ENCODE data around the gene CMTR1.

The CMTR1 gene, protein sequence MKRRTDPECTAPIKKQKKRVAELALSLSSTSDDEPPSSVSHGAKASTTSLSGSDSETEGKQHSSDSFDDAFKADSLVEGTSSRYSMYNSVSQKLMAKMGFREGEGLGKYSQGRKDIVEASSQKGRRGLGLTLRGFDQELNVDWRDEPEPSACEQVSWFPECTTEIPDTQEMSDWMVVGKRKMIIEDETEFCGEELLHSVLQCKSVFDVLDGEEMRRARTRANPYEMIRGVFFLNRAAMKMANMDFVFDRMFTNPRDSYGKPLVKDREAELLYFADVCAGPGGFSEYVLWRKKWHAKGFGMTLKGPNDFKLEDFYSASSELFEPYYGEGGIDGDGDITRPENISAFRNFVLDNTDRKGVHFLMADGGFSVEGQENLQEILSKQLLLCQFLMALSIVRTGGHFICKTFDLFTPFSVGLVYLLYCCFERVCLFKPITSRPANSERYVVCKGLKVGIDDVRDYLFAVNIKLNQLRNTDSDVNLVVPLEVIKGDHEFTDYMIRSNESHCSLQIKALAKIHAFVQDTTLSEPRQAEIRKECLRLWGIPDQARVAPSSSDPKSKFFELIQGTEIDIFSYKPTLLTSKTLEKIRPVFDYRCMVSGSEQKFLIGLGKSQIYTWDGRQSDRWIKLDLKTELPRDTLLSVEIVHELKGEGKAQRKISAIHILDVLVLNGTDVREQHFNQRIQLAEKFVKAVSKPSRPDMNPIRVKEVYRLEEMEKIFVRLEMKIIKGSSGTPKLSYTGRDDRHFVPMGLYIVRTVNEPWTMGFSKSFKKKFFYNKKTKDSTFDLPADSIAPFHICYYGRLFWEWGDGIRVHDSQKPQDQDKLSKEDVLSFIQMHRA

DNA sequence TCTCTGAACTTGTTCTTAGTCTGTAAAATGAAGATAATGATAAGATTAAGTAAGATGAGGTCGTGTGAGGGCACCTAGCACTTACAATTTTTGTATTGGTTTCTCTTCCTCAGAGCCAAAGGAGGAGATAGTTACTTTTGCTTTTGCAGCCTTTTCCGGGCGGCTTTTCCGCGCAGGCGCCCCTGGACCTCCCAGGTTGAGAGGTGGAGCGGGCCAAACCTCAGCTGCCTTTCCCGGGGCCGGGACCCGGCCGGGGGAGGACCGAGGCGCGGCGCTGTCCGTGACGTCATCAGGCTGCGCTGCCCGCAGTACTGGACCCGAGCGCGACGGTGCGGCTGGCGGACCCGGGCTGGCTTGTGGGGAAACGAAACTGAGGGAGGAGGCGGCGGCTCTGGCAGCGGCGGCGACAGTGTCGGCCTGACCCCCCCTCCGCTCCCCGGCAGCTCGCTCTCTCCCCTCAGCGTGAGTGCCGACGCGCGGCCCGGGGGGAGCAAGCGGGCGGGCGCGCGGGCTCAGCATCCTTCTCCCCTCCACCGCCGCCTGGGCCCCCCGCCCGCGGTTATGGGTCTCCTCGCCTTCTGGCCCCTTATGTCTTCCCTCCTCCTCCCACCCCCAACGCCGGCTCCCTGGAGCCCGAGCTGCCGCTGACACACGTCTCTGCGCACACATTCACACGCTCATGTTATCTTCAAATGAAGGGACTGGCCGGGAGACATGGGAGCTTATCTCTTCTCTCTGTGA lies at the start of gene CMTR1:
TSS of gene CMTR1 (plus strand) at position 306 of the 741 bp plus-strand sequence. CDS start 2,409 bp downstream, outside the sequence.
- peak; percentile 76 for DNase-seq (ENCODE audit: low read depth, low spot score)

DNA sequence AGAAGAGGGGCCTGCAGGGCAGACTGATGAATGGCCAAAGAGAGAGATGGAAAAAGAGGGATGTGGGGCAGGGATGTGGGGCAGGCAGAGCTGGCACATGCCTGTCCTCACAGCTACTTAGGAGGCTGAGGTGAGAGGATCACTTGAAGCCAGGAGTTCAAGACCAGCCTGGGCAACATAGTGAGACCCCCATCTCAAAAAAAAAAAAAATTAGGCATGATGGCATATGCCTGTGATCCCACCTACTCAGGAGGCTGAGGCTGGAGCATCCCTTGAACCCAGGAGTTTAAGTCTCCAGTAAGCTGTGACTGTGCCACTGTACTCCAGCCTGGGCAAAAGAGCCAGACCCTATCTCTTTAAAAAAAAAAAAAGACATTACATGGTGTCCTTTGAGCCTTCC lies 44.4 kb upstream of the CMTR1 start:
- Histone ChIP-seq H3K36me3 (ENCODE audit: insufficient read depth, insufficient read length, low read length) (peaks cover 55% of the 10 kb centered on the region), H3K4me3 (ENCODE audit: insufficient read length, low read depth) (no peak overlapping the region), H3K27me3 (ENCODE audit: insufficient read depth, insufficient read length) (no peaks in the 10 kb centered on the region), H3K9ac (ENCODE audit: insufficient read length, low read depth) (no peak overlapping the region), H3K4me1 (ENCODE audit: insufficient read depth, insufficient read length) (no peaks in the 10 kb centered on the region), H3K9me3 (ENCODE audit: insufficient read depth, low read length) (no peaks in the 10 kb centered on the region)
- DNase-seq (ENCODE audit: low read depth, low spot score), result no peak
- no peak for TF ChIP-seq YY1 (IDR thresholded peaks at IDR 0.05; ENCODE audit: insufficient read depth, insufficient read length)
- no peak for TF ChIP-seq ZNF274 (IDR thresholded peaks at IDR 0.05; ENCODE audit: low read depth, low read length)
- TF ChIP-seq SUZ12 (IDR thresholded peaks at IDR 0.05; ENCODE audit: extremely low read depth, insufficient read depth, insufficient read length), result no peak

More for the DNA sequence above, at the start of gene CMTR1:
- Histone ChIP-seq H3K4me3 (ENCODE audit: insufficient read length, low read depth) (peak within 1 kb of the TSS; percentile 76), H3K4me1 (ENCODE audit: insufficient read depth, insufficient read length) (peaks cover 2% of the 10 kb centered on the region), H3K9ac (ENCODE audit: insufficient read length, low read depth) (peak within 1 kb of the TSS; percentile 85), H3K9me3 (ENCODE audit: insufficient read depth, low read length) (no peaks in the 10 kb centered on the region), H3K27me3 (ENCODE audit: insufficient read depth, insufficient read length) (no peaks in the 10 kb centered on the region), H3K36me3 (ENCODE audit: insufficient read depth, insufficient read length, low read length) (peaks cover 22% of the 10 kb centered on the region)
- TF ChIP-seq YY1 (IDR thresholded peaks at IDR 0.05; ENCODE audit: insufficient read depth, insufficient read length) (no peak), SUZ12 (IDR thresholded peaks at IDR 0.05; ENCODE audit: extremely low read depth, insufficient read depth, insufficient read length) (no peak), ZNF274 (IDR thresholded peaks at IDR 0.05; ENCODE audit: low read depth, low read length) (no peak)

DNA sequence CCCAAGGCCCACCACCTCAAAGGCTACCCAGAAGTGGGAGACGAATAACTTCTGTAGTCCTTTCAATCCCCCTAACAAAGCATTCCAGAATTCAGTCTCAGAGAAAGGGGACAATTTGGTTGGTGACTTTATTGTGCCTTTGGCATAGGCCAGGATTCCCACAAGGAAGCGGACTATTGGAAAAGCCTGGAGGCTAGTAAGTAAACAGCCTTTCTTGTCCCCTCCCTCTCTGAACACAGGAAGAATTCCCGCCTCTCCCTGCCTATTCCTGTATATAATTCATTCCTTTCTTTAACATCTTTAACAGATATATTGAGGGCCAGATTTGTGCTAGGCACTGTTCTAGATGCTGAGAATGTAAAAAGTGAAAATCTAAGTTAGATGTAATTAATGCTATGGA lies 43.2 kb upstream of the CMTR1 start:
- no peaks in the 10 kb centered on the region for H3K4me1 ChIP-seq (ENCODE audit: insufficient read depth, insufficient read length)
- H3K4me3 ChIP-seq (ENCODE audit: insufficient read length, low read depth), result no peak overlapping the region
- no peak for DNase-seq (ENCODE audit: low read depth, low spot score)
- H3K9me3 ChIP-seq (ENCODE audit: insufficient read depth, low read length), result no peaks in the 10 kb centered on the region
- H3K36me3 ChIP-seq (ENCODE audit: insufficient read depth, insufficient read length, low read length), result peaks cover 47% of the 10 kb centered on the region
- H3K9ac ChIP-seq (ENCODE audit: insufficient read length, low read depth), result no peak overlapping the region
- no peaks in the 10 kb centered on the region for H3K27me3 ChIP-seq (ENCODE audit: insufficient read depth, insufficient read length)
- no peak for TF ChIP-seq SUZ12 (IDR thresholded peaks at IDR 0.05; ENCODE audit: extremely low read depth, insufficient read depth, insufficient read length)
- no peak for TF ChIP-seq ZNF274 (IDR thresholded peaks at IDR 0.05; ENCODE audit: low read depth, low read length)
- TF ChIP-seq YY1 (IDR thresholded peaks at IDR 0.05; ENCODE audit: insufficient read depth, insufficient read length), result no peak

DNA sequence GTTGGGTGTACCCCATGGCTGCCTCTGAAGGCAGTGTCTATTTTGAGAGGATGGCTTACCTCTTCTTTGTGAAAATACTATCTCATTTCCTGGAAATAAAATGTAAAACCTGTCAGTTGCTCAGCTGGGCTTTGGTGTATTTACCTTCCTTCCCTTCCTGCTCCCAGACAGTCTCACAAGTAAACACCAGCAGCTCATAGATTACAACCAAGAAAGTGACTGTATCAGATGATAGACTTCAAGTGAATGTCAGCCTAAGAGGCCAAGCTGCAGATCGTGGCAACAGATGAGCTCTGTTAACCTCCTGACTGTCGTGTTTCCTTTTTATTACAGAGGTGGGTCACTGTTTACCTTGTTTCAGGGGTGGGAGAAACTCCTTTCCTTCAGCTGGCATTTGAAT lies 41.9 kb upstream of the CMTR1 start:
- peaks cover 43% of the 10 kb centered on the region for H3K36me3 ChIP-seq (ENCODE audit: insufficient read depth, insufficient read length, low read length)
- no peak for DNase-seq (ENCODE audit: low read depth, low spot score)
- no peaks in the 10 kb centered on the region for H3K9me3 ChIP-seq (ENCODE audit: insufficient read depth, low read length)
- TF ChIP-seq YY1 (IDR thresholded peaks at IDR 0.05; ENCODE audit: insufficient read depth, insufficient read length), result no peak
- no peak for TF ChIP-seq ZNF274 (IDR thresholded peaks at IDR 0.05; ENCODE audit: low read depth, low read length)
- TF ChIP-seq SUZ12 (IDR thresholded peaks at IDR 0.05; ENCODE audit: extremely low read depth, insufficient read depth, insufficient read length), result no peak
- no peak overlapping the region for H3K4me3 ChIP-seq (ENCODE audit: insufficient read length, low read depth)
- H3K9ac ChIP-seq (ENCODE audit: insufficient read length, low read depth), result no peak overlapping the region
- H3K4me1 ChIP-seq (ENCODE audit: insufficient read depth, insufficient read length), result no peaks in the 10 kb centered on the region
- no peaks in the 10 kb centered on the region for H3K27me3 ChIP-seq (ENCODE audit: insufficient read depth, insufficient read length)

DNA sequence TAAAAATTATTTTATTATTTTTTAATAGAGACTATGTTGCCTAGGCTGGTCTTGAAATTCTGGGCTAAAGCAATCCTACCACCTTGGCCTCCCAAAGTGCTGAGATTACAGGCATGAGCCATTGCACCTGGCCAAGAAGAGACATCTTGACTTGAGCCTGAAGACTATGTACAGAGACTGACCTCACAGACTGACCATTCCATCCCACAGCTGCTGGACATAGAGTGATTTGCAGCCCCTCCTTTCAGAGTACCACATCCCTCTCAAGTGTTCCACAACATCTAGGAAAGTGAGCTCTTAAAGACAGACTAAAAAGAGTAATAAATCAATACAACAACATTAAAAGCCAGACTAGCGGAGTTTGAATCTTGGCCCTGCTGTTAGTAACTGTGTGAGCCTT lies 40.2 kb upstream of the CMTR1 start:
- TF ChIP-seq YY1 (IDR thresholded peaks at IDR 0.05; ENCODE audit: insufficient read depth, insufficient read length), result no peak
- TF ChIP-seq SUZ12 (IDR thresholded peaks at IDR 0.05; ENCODE audit: extremely low read depth, insufficient read depth, insufficient read length), result no peak
- H3K9ac ChIP-seq (ENCODE audit: insufficient read length, low read depth), result no peak overlapping the region
- peaks cover 37% of the 10 kb centered on the region for H3K36me3 ChIP-seq (ENCODE audit: insufficient read depth, insufficient read length, low read length)
- no peaks in the 10 kb centered on the region for H3K9me3 ChIP-seq (ENCODE audit: insufficient read depth, low read length)
- DNase-seq (ENCODE audit: low read depth, low spot score), result no peak
- no peak overlapping the region for H3K4me3 ChIP-seq (ENCODE audit: insufficient read length, low read depth)
- H3K27me3 ChIP-seq (ENCODE audit: insufficient read depth, insufficient read length), result no peaks in the 10 kb centered on the region
- H3K4me1 ChIP-seq (ENCODE audit: insufficient read depth, insufficient read length), result no peaks in the 10 kb centered on the region

DNA sequence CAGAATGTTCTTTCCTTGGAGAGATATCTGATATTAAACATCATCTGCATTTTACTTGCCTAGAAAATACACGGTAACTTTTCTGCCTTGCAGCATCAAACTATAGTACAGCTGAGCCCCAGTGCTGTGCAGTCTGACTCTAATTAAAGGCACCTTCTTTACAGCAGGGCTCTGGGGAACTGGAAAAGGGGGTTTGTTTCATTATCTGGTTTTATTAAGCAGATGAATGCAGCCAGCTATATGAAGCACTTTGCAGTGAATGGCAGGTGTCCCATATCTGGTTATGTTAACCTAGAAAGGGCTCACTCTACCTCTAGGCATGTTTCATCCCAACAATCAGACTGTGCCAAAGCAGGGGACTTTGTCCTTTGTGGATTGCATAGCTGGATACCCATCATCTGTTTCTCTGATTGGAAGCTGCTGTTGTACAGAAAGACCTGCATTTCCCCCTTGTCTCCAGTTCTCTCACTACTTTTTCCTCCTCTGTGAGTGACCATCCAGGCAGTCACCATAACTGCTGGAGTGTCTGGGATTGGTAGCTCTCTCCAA lies 39.6 kb upstream of the CMTR1 start:
- no peak for TF ChIP-seq SUZ12 (IDR thresholded peaks at IDR 0.05; ENCODE audit: extremely low read depth, insufficient read depth, insufficient read length)
- no peak for TF ChIP-seq YY1 (IDR thresholded peaks at IDR 0.05; ENCODE audit: insufficient read depth, insufficient read length)
- no peak for TF ChIP-seq ZNF274 (IDR thresholded peaks at IDR 0.05; ENCODE audit: low read depth, low read length)
- no peak overlapping the region for H3K4me3 ChIP-seq (ENCODE audit: insufficient read length, low read depth)
- no peaks in the 10 kb centered on the region for H3K9me3 ChIP-seq (ENCODE audit: insufficient read depth, low read length)
- no peak for DNase-seq (ENCODE audit: low read depth, low spot score)
- H3K36me3 ChIP-seq (ENCODE audit: insufficient read depth, insufficient read length, low read length), result peaks cover 30% of the 10 kb centered on the region
- no peaks in the 10 kb centered on the region for H3K4me1 ChIP-seq (ENCODE audit: insufficient read depth, insufficient read length)
- H3K9ac ChIP-seq (ENCODE audit: insufficient read length, low read depth), result no peak overlapping the region
- no peaks in the 10 kb centered on the region for H3K27me3 ChIP-seq (ENCODE audit: insufficient read depth, insufficient read length)

Measured in NT2/D1 (cell line).